Fibroblast of the aortic adventitia (primary cell): ENCODE results near the gene FRMD3. TPM values are rescaled to one million over a fixed set of nuclear protein-coding genes. Genes with fewer than 3 reads are reported as not detected.

Source experiments
- DNase-seq: peaks from one replicate; pipeline ENCODE4 v3.0.0-alpha.2; 2010; ENCODE audit warnings: low read depth
- H3K4me3 ChIP-seq: 2 replicates; pipeline ENCODE4 v1.5.1; 2011; ENCODE audit warnings: low read depth, mild to moderate bottlenecking, control low read depth, low read length, moderate library complexity
- CTCF ChIP-seq: IDR thresholded peaks from 2 replicates; pipeline ENCODE4 v1.5.1; 2011; ENCODE audit warnings: mild to moderate bottlenecking, low read length, control low read depth, inconsistent platforms; ENCODE audit not compliant: insufficient read depth
- total RNA-seq: library from RNA; depleted of rRNA; stranded (reverse); fragments of >200 nt; gene quantifications from 2 replicates; pipeline ENCODE4 v1.2.3, GENCODE V29; 2012; ENCODE audit warnings: low replicate concordance

The FRMD3 gene
- total RNA-seq, 1 donor, result 4.8 TPM

DNA sequence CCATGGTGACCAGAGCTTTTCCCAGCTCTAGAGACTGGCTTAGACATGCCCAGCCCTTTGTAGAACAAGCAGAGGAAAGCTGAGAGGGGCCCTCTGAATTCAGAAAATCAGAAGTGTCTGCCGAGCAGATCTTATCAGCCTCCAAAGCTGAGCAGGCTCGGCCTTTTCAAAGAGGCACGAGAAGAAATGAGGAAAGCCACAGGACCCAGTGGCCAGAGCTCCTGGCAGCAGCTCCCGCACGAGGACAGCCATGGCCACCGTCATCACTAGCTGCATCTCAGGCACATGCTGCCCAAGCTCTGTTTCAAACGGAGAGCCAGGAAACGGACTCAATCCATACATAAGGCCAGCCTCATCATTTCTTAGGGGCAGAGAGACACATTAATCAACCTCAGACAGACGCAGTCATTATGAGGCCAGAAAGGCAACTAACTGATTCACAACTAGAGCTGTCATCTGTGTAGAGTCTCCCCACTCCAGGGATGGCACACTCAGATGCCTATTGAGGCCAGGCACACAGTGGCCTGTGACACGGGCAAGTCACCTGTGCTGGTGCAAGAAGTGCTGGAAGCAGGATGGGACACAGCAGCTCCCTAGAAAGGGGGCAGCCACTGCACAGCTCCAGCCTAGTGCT is 194.7 kb downstream of the FRMD3 start:
- H3K4me3 ChIP-seq, result no peak overlapping the region
- TF ChIP-seq CTCF, result no peak
- DNase-seq, result no peak

- no peak overlapping the region for H3K4me3 ChIP-seq
- no peak for DNase-seq
- TF ChIP-seq CTCF, result no peak
Measured at GRCh38 chr9:83342731-83343130, 195.5 kb downstream of the FRMD3 start.

GRCh38 chr9:83342006-83342405 is 196.2 kb downstream of the FRMD3 start:
- TF ChIP-seq CTCF, result no peak
- no peak for DNase-seq
- no peak overlapping the region for H3K4me3 ChIP-seq

DNA sequence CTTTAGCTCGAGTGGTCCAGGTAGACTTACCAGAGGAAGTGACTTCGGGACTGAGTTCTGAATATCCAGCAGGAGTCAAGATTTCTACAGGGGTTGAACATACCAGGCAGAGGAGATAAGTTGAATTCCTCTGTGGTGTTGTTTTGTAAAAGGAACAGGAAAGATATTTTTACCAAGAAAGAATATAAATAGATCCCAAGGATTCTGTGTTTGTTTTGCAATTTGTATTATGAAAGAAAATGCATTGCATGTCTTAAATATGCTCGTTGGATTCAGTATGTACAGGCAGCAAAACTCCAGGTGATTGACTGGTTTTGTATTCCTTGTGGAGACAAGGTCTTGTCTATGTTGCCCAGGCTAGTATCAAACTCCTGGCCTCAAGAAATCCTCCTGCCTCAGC is 197.8 kb downstream of the FRMD3 start:
- no peak overlapping the region for H3K4me3 ChIP-seq
- no peak for DNase-seq
- no peak for TF ChIP-seq CTCF

DNA sequence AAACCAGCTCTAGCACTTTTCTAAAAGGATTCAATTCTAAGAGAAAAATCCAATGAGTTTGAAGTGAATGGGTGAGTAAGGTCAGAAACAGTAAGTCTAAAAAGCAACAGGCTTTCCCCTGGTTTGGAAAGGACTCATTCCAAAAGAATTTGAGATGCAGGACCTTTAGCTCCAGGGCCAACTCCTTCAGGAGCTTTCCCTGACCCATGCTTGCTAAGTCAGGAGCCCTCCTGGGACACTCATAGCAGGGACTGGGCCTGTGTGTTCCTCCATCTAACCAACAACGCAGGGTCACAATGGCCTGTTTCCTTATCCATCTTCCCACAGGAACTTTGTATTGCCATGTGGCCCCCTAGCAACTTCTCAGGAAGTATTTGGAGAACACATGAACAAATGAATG is 198.8 kb downstream of the FRMD3 start:
- no peak for TF ChIP-seq CTCF
- no peak overlapping the region for H3K4me3 ChIP-seq
- no peak for DNase-seq

GRCh38 chr9:83336706-83337105 is 201.5 kb downstream of the FRMD3 start:
- no peak for TF ChIP-seq CTCF
- DNase-seq, result no peak
- no peak overlapping the region for H3K4me3 ChIP-seq

DNA sequence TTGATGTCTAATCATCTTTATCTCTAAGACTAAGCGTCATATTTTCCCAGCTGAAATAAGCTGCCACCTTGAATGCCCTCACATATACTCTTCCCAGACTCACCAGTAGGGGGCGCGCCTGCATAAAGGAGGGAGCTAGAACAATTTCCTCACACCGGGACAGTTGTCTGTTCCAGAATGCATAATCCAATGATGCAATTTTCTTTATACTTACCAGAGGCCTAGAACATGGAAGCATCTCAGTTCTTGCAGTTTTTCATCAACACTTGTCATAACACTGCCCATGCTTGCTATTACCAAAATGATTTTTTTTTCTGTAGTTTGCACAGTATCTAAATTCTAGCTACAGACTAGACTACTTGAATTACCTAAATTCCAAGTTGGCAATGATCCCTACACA is 203.9 kb downstream of the FRMD3 start:
- peak; percentile 88 for TF ChIP-seq CTCF
- no peak overlapping the region for H3K4me3 ChIP-seq
- peak; percentile 92 for DNase-seq
